Mucosa of descending colon (tissue), 3 donors: Measurements from ENCODE around the gene TGFB2. TPM values are rescaled to one million over a fixed set of nuclear protein-coding genes. Genes with fewer than 3 reads are reported as not detected.

Source experiments
- ATAC-seq: fragments of 200-7000 bp; cut with Tn5 transposase; one replicate; pipeline ENCODE4 v1.9.1; 2020; ENCODE audit warnings: mild to moderate bottlenecking, moderate library complexity
- DNase-seq, 3 donors: peaks; one replicate each; pipeline ENCODE4 v3.0.0-alpha.2; 2020
- H3K36me3 ChIP-seq: fragments of 200-600 bp; one replicate; pipeline ENCODE4 v1.8.0; 2021; ENCODE audit warnings: low read depth, mild to moderate bottlenecking
- H3K4me1 ChIP-seq: fragments of 200-600 bp; one replicate; pipeline ENCODE4 v1.8.0; 2021; ENCODE audit warnings: low read depth, mild to moderate bottlenecking
- H3K4me3 ChIP-seq: fragments of 200-600 bp; one replicate; pipeline ENCODE4 v1.8.0; 2021; ENCODE audit warnings: mild to moderate bottlenecking
- H3K9me3 ChIP-seq: fragments of 200-600 bp; one replicate; pipeline ENCODE4 v1.8.0; 2021; ENCODE audit warnings: mild to moderate bottlenecking
- CTCF ChIP-seq: fragments of 200-600 bp; IDR thresholded peaks from one replicate; pipeline ENCODE4 v1.8.0; 2022; ENCODE audit warnings: antibody characterized with exemption, mild to moderate bottlenecking
- intact Hi-C, 2 donors: fragments of 100-400 bp; cut with DNase I in 1 of 2; cut with micrococcal nuclease in 1 of 2; formaldehyde crosslinking; loops; one replicate each; pipeline versions ENCODE4 v1.11.0 to v1.11.1; 2022; cut with DNase I, micrococcal nuclease
- total RNA-seq, 3 donors: library from RNA; stranded (reverse); fragmentation: NEBNext Ultra II Directional in 2 of 3; extraction: Animal tissue kit (Norgen Biotek cat#: 25700) in 2 of 3; gene quantifications; one replicate each; pipeline versions ENCODE4 v1.2.1 to v1.2.4, GENCODE V29; 2021 to 2023
- donor health status: DM: no; HTN: no; CAD: no; lungs with moderate emphysema.
- donor health status: DM: no; HTN: no; CAD: no.
- donor health status: DM: no; HTN: yes; CAD: no.

TGFB2 gene
- total RNA-seq, 3 donors from 2014 or later, result 0.09 to 8.5 (median 0.48) TPM

- Histone ChIP-seq H3K9me3 (no peaks in the 10 kb centered on the region), H3K36me3 (no peaks in the 10 kb centered on the region), H3K4me1 (no peaks in the 10 kb centered on the region), H3K4me3 (no peak overlapping the region)
- no peak for ATAC-seq
- no peak for DNase-seq
- intact Hi-C loops, result no loop called here
- TF ChIP-seq CTCF, result no peak
These were observed 17.4 kb downstream of the TGFB2 start for GRCh38 chr1:218362418-218363076.

- Histone ChIP-seq H3K4me3 (no peak overlapping the region), H3K4me1 (no peaks in the 10 kb centered on the region), H3K9me3 (no peaks in the 10 kb centered on the region), H3K36me3 (no peaks in the 10 kb centered on the region)
- intact Hi-C loops, result no loop called here
- no peak for ATAC-seq
- no peak for TF ChIP-seq CTCF
- DNase-seq, result no peak
These were observed 18.0 kb downstream of the TGFB2 start for GRCh38 chr1:218363141-218363540.

- intact Hi-C loops, result no loop called here
- Histone ChIP-seq H3K36me3 (no peaks in the 10 kb centered on the region), H3K4me3 (no peak overlapping the region), H3K9me3 (no peaks in the 10 kb centered on the region), H3K4me1 (no peaks in the 10 kb centered on the region)
- DNase-seq (no peak), ATAC-seq (no peak)
- no peak for TF ChIP-seq CTCF
These were observed 19.0 kb downstream of the TGFB2 start for GRCh38 chr1:218364028-218364710.

- Histone ChIP-seq H3K9me3 (no peaks in the 10 kb centered on the region), H3K4me1 (no peaks in the 10 kb centered on the region), H3K4me3 (no peak overlapping the region), H3K36me3 (no peaks in the 10 kb centered on the region)
- intact Hi-C loops, result no loop called here
- no peak for ATAC-seq
- TF ChIP-seq CTCF, result no peak
- DNase-seq, result no peak
These were observed 20.3 kb downstream of the TGFB2 start for GRCh38 chr1:218365226-218365999.

- no peak for DNase-seq
- no peak for ATAC-seq
- TF ChIP-seq CTCF, result no peak
- Histone ChIP-seq H3K36me3 (no peaks in the 10 kb centered on the region), H3K4me3 (no peak overlapping the region), H3K4me1 (no peaks in the 10 kb centered on the region), H3K9me3 (no peaks in the 10 kb centered on the region)
- intact Hi-C loops, result no loop called here
These were observed 21.4 kb downstream of the TGFB2 start for GRCh38 chr1:218366322-218367052.
